Measurements from ENCODE around the gene FILIP1L.

The FILIP1L gene

DNA sequence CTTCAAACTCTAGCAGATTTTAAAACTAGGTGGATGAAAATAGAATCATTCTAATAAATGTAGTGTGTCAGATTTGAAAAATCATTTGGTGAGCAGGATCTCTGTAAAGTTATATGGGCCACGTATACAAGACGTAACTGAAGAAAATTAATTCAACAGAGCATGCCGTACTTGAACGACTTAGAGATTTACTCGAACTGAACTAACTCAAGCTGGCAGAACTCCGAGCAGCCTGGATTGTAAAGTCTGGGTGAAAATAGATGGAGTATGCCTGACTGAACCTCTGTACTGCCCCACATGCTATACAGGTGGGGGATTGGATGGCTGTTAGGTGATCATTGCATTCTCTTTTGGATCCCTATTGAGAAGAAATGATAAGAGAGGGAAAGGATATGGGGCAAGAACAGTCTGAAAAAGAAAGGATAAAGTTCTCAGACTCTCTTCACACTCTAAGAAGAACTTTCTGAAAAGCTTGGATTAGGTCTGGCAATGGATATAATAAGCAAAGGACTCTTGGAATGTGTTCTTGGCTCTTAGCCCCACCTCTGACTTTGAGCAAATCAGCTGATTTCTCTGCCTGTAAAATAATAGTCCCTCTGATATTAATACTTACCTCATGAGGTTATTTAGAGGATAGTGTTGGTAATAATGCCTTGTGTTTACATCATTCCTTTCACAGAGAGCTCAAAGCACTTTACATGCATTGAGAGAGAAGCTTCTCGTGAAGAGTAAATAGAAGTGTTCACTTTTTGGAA lies 147.5 kb downstream of the FILIP1L start:
- no peak for DNase-seq

- no peak for DNase-seq
Observed at GRCh38 chr3:99965681-99966408, 148.5 kb downstream of the FILIP1L start.

- DNase-seq, result no peak
Observed at GRCh38 chr3:99965077-99965476, 149.2 kb downstream of the FILIP1L start.

- DNase-seq, result no peak
Observed at GRCh38 chr3:99962703-99963102, 151.6 kb downstream of the FILIP1L start.

- no peak for DNase-seq
Observed at GRCh38 chr3:99961756-99962515, 152.4 kb downstream of the FILIP1L start.

- no peak for DNase-seq
Observed at GRCh38 chr3:99960941-99961340, 153.4 kb downstream of the FILIP1L start.

GRCh38 chr3:99960123-99960878 lies 154.0 kb downstream of the FILIP1L start:
- DNase-seq, result no peak

- no peak for DNase-seq
Observed at GRCh38 chr3:99958222-99958912, 155.9 kb downstream of the FILIP1L start.

- no peak for DNase-seq
Observed at GRCh38 chr3:99957151-99957796, 157.0 kb downstream of the FILIP1L start.

- no peak for DNase-seq
Observed at GRCh38 chr3:99955773-99956562, 158.3 kb downstream of the FILIP1L start.

GRCh38 chr3:99954914-99955644 lies 159.2 kb downstream of the FILIP1L start:
- no peak for DNase-seq

GRCh38 chr3:99953596-99953995 lies 160.7 kb downstream of the FILIP1L start:
- no peak for DNase-seq

DNA sequence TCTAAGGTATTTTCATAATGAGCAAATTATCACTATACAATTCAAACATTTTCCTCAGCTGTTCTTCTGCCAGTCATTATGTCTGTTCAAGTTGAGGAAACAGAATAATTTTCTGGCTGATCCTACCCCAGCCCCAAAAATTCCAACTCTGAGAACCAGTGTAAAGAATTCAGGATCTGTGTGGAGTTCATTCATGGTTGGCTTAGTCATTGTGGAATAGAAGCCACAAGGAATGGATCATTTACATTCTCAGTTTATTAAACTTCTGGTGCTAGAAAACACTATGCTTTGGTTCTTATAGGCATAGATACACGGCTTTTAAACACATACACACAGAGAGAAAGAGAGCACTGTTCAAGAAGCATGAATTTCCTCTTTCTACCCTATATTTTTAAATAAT lies 162.0 kb downstream of the FILIP1L start:
- no peak for DNase-seq

DNA sequence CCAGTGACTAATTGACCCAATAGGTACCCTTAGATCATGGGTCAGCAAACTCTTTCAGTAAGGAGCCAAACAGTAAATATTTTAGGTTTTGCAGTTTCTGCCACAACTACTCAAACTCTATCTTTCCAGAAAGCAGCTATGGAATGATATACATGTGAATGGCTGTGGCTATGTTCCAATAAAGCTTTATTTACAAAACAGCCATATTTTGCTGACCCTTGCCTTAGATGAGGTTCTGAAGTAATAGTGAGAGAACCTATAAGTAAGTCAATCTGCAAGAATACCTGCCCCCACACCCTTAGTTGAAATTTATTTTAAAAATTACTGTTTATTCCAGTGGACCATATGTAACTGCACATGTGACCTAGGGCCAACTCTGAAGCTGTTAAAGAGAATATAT lies 162.6 kb downstream of the FILIP1L start:
- DNase-seq, result no peak

DNA sequence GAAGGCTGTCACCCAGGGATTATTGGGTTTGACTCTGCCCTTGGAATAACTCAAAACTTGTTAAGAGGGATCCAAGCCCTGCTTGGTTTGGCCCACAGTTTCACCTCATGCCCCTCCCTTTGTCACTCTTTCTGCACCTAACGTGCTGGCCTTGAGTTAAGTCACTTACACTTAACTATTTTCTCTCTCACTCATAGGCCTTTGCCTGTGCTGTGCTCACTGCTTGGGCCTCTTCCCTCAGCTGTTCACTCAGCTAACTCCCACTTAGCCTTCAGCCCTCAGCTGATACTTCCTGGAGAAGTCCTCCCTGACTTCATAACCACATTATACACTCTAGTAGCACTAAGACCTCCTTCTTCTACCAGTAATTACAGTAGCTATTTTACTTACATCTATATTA lies 163.4 kb downstream of the FILIP1L start:
- no peak for DNase-seq

- no peak for DNase-seq
Observed at GRCh38 chr3:99949956-99950670, 164.2 kb downstream of the FILIP1L start.

GRCh38 chr3:99948467-99949089 lies 165.7 kb downstream of the FILIP1L start:
- DNase-seq, result no peak

DNA sequence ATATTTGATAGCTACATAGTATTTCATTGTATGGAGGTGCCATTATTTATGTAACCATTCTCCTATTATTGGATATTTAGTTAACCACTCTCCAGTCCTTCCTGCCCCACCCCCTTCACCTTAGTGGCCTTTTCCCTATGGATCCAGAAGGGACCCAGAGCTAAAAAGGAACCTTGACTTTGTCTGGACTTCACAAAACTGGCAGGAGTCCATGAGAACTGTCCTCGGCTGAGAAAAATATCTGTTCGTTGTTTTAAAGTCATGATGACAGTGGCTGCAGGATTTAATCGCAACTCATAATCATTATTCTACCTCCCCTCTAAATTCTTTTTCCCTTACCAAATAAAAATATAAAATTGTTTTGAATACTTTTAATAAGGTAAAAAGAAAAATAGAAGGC lies 166.9 kb downstream of the FILIP1L start:
- DNase-seq, result no peak

Data from cerebellar nuclear complex (tissue), 1 donor.